ACC112 (cell line): Measurements from ENCODE around the gene GOLT1A.

Source experiments
- H2AFZ ChIP-seq: fragments of 200-600 bp; sonication (generic); one replicate; pipeline ENCODE4 v1.6.0; 2017; ENCODE audit warnings: antibody characterized with exemption, low read length; ENCODE audit not compliant: unreplicated experiment
- H3K27ac ChIP-seq: fragments of 200-600 bp; sonication (generic); 2 replicates; pipeline ENCODE4 v1.5.1; 2014; ENCODE audit warnings: low read depth, mild to moderate bottlenecking, antibody characterized with exemption, low read length, moderate library complexity
- H3K27me3 ChIP-seq: fragments of 200-600 bp; sonication (generic); 2 replicates; pipeline ENCODE4 v1.6.1; 2014; ENCODE audit warnings: mild to moderate bottlenecking, antibody characterized with exemption, low read length, moderate library complexity, mixed read lengths; ENCODE audit not compliant: insufficient read depth
- H3K36me3 ChIP-seq: fragments of 200-600 bp; sonication (generic); 2 replicates; pipeline ENCODE4 v1.6.1; 2016; ENCODE audit warnings: mild to moderate bottlenecking, antibody characterized with exemption, low read length, moderate library complexity, mixed read lengths; ENCODE audit not compliant: insufficient read depth
- H3K4me1 ChIP-seq: fragments of 200-600 bp; sonication (generic); one replicate; pipeline ENCODE4 v1.6.1; 2016; ENCODE audit warnings: low read length, mixed read lengths; ENCODE audit not compliant: insufficient read depth, unreplicated experiment, control insufficient read depth
- H3K4me3 ChIP-seq: fragments of 200-600 bp; sonication (generic); 2 replicates; pipeline ENCODE4 v1.5.1; 2014; ENCODE audit warnings: mild to moderate bottlenecking, low read depth, low read length
- H3K79me2 ChIP-seq: fragments of 200-600 bp; sonication (generic); one replicate; pipeline ENCODE4 v1.6.0; 2016; ENCODE audit warnings: low read length; ENCODE audit not compliant: control insufficient read depth, unreplicated experiment, insufficient read depth

GOLT1A gene

GRCh38 chr1:204257446-204257845, 43.7 kb upstream of the GOLT1A start:
- Histone ChIP-seq H3K27ac (no peak overlapping the region), H3K27me3 (0 out of 2 replicates have a peak, but pooled peaks cover 2% of the 10 kb centered on the region), H2AFZ (no peak overlapping the region), H3K79me2 (no peaks in the 10 kb centered on the region), H3K4me1 (peaks cover 12% of the 10 kb centered on the region), H3K4me3 (no peak overlapping the region), H3K36me3 (no peaks in the 10 kb centered on the region)

GRCh38 chr1:204256531-204256930, 42.7 kb upstream of the GOLT1A start:
- Histone ChIP-seq H3K27ac (no peak overlapping the region), H2AFZ (no peak overlapping the region), H3K4me1 (peaks cover 12% of the 10 kb centered on the region), H3K36me3 (no peaks in the 10 kb centered on the region), H3K27me3 (peaks cover 2% of the 10 kb centered on the region; the same call in 1 of the 2 replicates), H3K79me2 (no peaks in the 10 kb centered on the region), H3K4me3 (no peak overlapping the region)

GRCh38 chr1:204255966-204256365, 42.2 kb upstream of the GOLT1A start:
- Histone ChIP-seq H3K27me3 (peaks cover 3% of the 10 kb centered on the region), H3K4me1 (peaks cover 12% of the 10 kb centered on the region), H3K4me3 (no peak overlapping the region), H3K79me2 (no peaks in the 10 kb centered on the region), H3K36me3 (no peaks in the 10 kb centered on the region), H3K27ac (no peak overlapping the region), H2AFZ (no peak overlapping the region)

- no peaks in the 10 kb centered on the region for H3K36me3 ChIP-seq
- H3K4me1 ChIP-seq = peaks cover 12% of the 10 kb centered on the region
- no peaks in the 10 kb centered on the region for H3K79me2 ChIP-seq
- no peak overlapping the region for H2AFZ ChIP-seq
- no peak overlapping the region for H3K27ac ChIP-seq
- H3K27me3 ChIP-seq = peaks cover 4% of the 10 kb centered on the region
- H3K4me3 ChIP-seq = no peak overlapping the region
Measured at GRCh38 chr1:204255225-204255624, 41.4 kb upstream of the GOLT1A start.

- H3K4me1 ChIP-seq = peaks cover 12% of the 10 kb centered on the region
- H2AFZ ChIP-seq = no peak overlapping the region
- no peak overlapping the region for H3K4me3 ChIP-seq
- H3K79me2 ChIP-seq = no peaks in the 10 kb centered on the region
- peaks cover 15% of the 10 kb centered on the region for H3K27me3 ChIP-seq
- H3K36me3 ChIP-seq = no peaks in the 10 kb centered on the region
- H3K27ac ChIP-seq = no peak overlapping the region
Measured at GRCh38 chr1:204254031-204254661, 40.4 kb upstream of the GOLT1A start.

- Histone ChIP-seq H3K36me3 (no peaks in the 10 kb centered on the region), H3K4me3 (no peak overlapping the region), H3K79me2 (no peaks in the 10 kb centered on the region), H3K27me3 (peaks cover 31% of the 10 kb centered on the region), H2AFZ (no peak overlapping the region), H3K4me1 (peaks cover 12% of the 10 kb centered on the region), H3K27ac (no peak overlapping the region)
Measured at GRCh38 chr1:204251926-204252689, 38.3 kb upstream of the GOLT1A start.

- peaks cover 36% of the 10 kb centered on the region for H3K27me3 ChIP-seq
- H3K4me3 ChIP-seq = no peak overlapping the region
- no peaks in the 10 kb centered on the region for H3K36me3 ChIP-seq
- H3K4me1 ChIP-seq = peaks cover 11% of the 10 kb centered on the region
- no peak overlapping the region for H2AFZ ChIP-seq
- H3K79me2 ChIP-seq = no peaks in the 10 kb centered on the region
- H3K27ac ChIP-seq = no peak overlapping the region
Measured at GRCh38 chr1:204251286-204251685, 37.5 kb upstream of the GOLT1A start.

GRCh38 chr1:204250428-204251030, 36.7 kb upstream of the GOLT1A start:
- Histone ChIP-seq H3K27ac (no peak overlapping the region), H3K4me1 (peaks cover 4% of the 10 kb centered on the region), H3K27me3 (peaks cover 43% of the 10 kb centered on the region), H3K79me2 (no peaks in the 10 kb centered on the region), H3K36me3 (no peaks in the 10 kb centered on the region), H3K4me3 (no peak overlapping the region), H2AFZ (no peak overlapping the region)

- H3K27me3 ChIP-seq = peaks cover 47% of the 10 kb centered on the region
- H3K27ac ChIP-seq = no peak overlapping the region
- H3K4me3 ChIP-seq = no peak overlapping the region
- no peaks in the 10 kb centered on the region for H3K79me2 ChIP-seq
- no peaks in the 10 kb centered on the region for H3K36me3 ChIP-seq
- no peak overlapping the region for H2AFZ ChIP-seq
- peaks cover 4% of the 10 kb centered on the region for H3K4me1 ChIP-seq
Measured at GRCh38 chr1:204249736-204250427, 36.1 kb upstream of the GOLT1A start.

GRCh38 chr1:204248954-204249353, 35.2 kb upstream of the GOLT1A start:
- H3K36me3 ChIP-seq = no peaks in the 10 kb centered on the region
- H3K4me3 ChIP-seq = no peak overlapping the region
- H3K79me2 ChIP-seq = no peaks in the 10 kb centered on the region
- peaks cover 2% of the 10 kb centered on the region for H3K4me1 ChIP-seq
- peaks cover 47% of the 10 kb centered on the region for H3K27me3 ChIP-seq
- H3K27ac ChIP-seq = no peak overlapping the region
- H2AFZ ChIP-seq = no peak overlapping the region
